HUES6 (cell line): Measurements from ENCODE around the gene ELMO1.

Source experiments
- H3K27ac ChIP-seq: 2 replicates; pipeline ENCODE4 v1.7.0; 2013; ENCODE audit warnings: low read depth, mild to moderate bottlenecking, low read length, inconsistent platforms
- H3K27me3 ChIP-seq: 2 replicates; pipeline ENCODE4 v1.6.1; 2013; ENCODE audit warnings: low read length; ENCODE audit not compliant: control insufficient read depth, insufficient read depth
- H3K36me3 ChIP-seq: 2 replicates; pipeline ENCODE4 v1.6.1; 2013; ENCODE audit warnings: low read length; ENCODE audit not compliant: control insufficient read depth, insufficient read depth
- H3K4me1 ChIP-seq: 2 replicates; pipeline ENCODE4 v1.6.1; 2013; ENCODE audit warnings: low read length; ENCODE audit not compliant: control insufficient read depth, insufficient read depth
- H3K4me3 ChIP-seq: 2 replicates; pipeline ENCODE4 v1.5.1; 2013; ENCODE audit warnings: low read depth, low read length
- H3K9ac ChIP-seq: one replicate; pipeline ENCODE4 v1.6.1; 2013; ENCODE audit warnings: mild to moderate bottlenecking, low read length
- H3K9me3 ChIP-seq: 2 replicates; pipeline ENCODE4 v1.6.1; 2013; ENCODE audit warnings: low read depth, low read length; ENCODE audit not compliant: control insufficient read depth, insufficient read depth

Gene ELMO1

GRCh38 chr7:37070471-37070870, 378.2 kb downstream of the ELMO1 start:
- no peaks in the 10 kb centered on the region for H3K36me3 ChIP-seq
- H3K4me1 ChIP-seq: no peaks in the 10 kb centered on the region
- no peaks in the 10 kb centered on the region for H3K27me3 ChIP-seq
- no peak overlapping the region for H3K4me3 ChIP-seq
- H3K9me3 ChIP-seq: no peaks in the 10 kb centered on the region
- H3K9ac ChIP-seq: no peak overlapping the region
- H3K27ac ChIP-seq: no peak overlapping the region

- Histone ChIP-seq H3K9me3 (no peaks in the 10 kb centered on the region), H3K27me3 (no peaks in the 10 kb centered on the region), H3K4me1 (no peaks in the 10 kb centered on the region), H3K9ac (no peak overlapping the region), H3K4me3 (no peak overlapping the region), H3K27ac (no peak overlapping the region), H3K36me3 (no peaks in the 10 kb centered on the region)
Measured at GRCh38 chr7:37070031-37070430, 378.6 kb downstream of the ELMO1 start.

GRCh38 chr7:37069336-37069735, 379.3 kb downstream of the ELMO1 start:
- H3K4me1 ChIP-seq: no peaks in the 10 kb centered on the region
- no peaks in the 10 kb centered on the region for H3K36me3 ChIP-seq
- H3K27ac ChIP-seq: no peak overlapping the region
- H3K9ac ChIP-seq: no peak overlapping the region
- H3K4me3 ChIP-seq: no peak overlapping the region
- H3K9me3 ChIP-seq: no peaks in the 10 kb centered on the region
- no peaks in the 10 kb centered on the region for H3K27me3 ChIP-seq

DNA sequence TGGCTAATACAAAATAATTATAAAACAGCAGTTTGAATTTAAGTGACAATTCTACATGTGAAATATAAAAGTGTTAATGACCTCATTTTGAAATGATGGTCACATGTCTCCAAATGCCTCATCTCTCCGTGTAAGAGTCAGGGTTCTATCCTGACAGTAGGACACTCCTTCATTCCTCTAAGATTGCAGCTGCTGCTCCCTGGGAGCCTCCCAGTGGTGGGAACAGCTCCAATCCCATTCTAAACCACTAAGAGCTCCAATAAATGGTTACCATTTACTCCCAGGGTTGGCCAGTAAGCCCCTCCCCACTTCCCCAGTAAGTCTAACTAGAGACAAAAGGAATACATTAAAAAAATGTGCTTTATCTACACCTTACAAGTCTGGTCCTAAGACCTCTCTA, 379.8 kb downstream of the ELMO1 start:
- Histone ChIP-seq H3K4me3 (no peak overlapping the region), H3K27ac (no peak overlapping the region), H3K27me3 (no peaks in the 10 kb centered on the region), H3K4me1 (no peaks in the 10 kb centered on the region), H3K9ac (no peak overlapping the region), H3K9me3 (no peaks in the 10 kb centered on the region), H3K36me3 (no peaks in the 10 kb centered on the region)

DNA sequence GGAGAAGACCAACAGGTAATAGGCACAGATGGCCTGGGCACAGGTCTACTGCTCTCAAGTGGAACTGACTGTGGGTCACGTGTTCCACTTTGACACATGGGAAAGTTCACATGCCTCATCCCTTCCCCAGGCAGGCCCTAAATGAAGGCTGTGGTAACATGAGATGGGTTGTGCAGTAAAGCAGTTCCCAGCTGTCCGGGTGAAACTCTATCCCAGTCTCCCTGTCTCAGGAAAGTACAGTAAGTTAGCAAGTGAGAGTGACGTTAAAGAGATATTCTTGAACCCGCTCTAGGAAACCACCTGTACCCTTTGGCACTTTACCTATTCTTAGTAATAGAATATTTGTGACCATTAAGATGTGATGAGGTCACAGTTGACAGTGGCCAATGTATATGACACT, 380.6 kb downstream of the ELMO1 start:
- Histone ChIP-seq H3K36me3 (no peaks in the 10 kb centered on the region), H3K27ac (no peak overlapping the region), H3K27me3 (no peaks in the 10 kb centered on the region), H3K9ac (no peak overlapping the region), H3K4me1 (no peaks in the 10 kb centered on the region), H3K4me3 (no peak overlapping the region), H3K9me3 (no peaks in the 10 kb centered on the region)

- Histone ChIP-seq H3K4me1 (no peaks in the 10 kb centered on the region), H3K27me3 (no peaks in the 10 kb centered on the region), H3K9ac (no peak overlapping the region), H3K4me3 (no peak overlapping the region), H3K9me3 (no peaks in the 10 kb centered on the region), H3K27ac (no peak overlapping the region), H3K36me3 (no peaks in the 10 kb centered on the region)
Measured at GRCh38 chr7:37065779-37066271, 382.8 kb downstream of the ELMO1 start.

DNA sequence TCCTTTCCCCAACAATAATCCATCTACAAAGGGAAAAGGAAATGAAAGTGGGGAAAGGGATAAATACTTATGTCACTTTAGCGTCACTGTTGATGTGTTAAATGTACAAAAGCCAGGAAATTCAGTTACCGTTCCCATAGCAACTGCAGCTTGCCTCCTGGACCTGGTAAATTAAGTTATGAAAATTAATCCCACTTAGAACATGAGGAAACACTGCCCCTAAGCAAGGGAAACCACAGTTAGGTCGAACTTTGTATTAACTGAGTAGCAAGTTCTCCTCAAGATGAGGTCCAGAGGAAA, 386.2 kb downstream of the ELMO1 start:
- Histone ChIP-seq H3K27me3 (no peaks in the 10 kb centered on the region), H3K4me1 (no peaks in the 10 kb centered on the region), H3K36me3 (no peaks in the 10 kb centered on the region), H3K9me3 (0 out of 2 replicates have a peak, but pooled peaks cover 6% of the 10 kb centered on the region), H3K9ac (no peak overlapping the region), H3K27ac (no peak overlapping the region), H3K4me3 (no peak overlapping the region)

GRCh38 chr7:37061849-37062559, 386.7 kb downstream of the ELMO1 start:
- Histone ChIP-seq H3K27me3 (no peaks in the 10 kb centered on the region), H3K4me3 (no peak overlapping the region), H3K4me1 (no peaks in the 10 kb centered on the region), H3K27ac (no peak overlapping the region), H3K36me3 (no peaks in the 10 kb centered on the region), H3K9ac (no peak overlapping the region), H3K9me3 (0 out of 2 replicates have a peak, but pooled peaks cover 6% of the 10 kb centered on the region)

DNA sequence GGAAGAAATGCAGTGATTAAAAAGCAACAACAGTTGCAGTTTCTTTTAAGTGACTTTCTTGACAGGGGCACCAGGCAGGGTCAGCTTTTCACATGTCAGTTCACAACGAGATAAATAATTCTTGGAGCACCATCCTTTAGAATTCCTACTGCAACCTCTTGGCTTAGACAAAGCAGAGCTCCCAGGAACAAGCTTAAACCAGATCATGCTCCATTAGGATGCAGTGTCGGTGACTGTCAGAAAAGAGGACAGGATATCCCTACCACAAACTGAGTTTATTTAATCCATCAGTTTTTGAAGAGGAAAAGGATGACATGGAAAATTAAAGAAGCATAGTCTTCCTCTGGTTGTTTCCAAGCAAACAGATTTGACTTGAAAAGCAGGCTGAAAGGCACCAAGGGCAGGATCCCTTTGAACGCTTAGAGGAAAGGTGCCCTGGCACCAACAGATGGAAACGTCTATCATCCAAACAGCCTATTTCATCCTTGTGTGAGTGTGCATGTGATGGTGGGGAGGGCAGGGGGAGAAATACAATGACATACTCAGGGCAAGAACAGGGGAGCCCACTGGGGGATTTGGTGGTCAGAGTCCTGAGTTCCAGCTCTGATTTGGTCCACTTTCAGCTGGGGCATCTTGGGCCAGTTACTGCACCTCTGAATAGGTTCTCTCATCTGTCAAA, 392.3 kb downstream of the ELMO1 start:
- no peaks in the 10 kb centered on the region for H3K27me3 ChIP-seq
- no peak overlapping the region for H3K4me3 ChIP-seq
- H3K27ac ChIP-seq: no peak overlapping the region
- H3K4me1 ChIP-seq: 0 out of 2 replicates have a peak, but pooled peaks cover 3% of the 10 kb centered on the region
- 0 out of 2 replicates have a peak, but pooled peaks cover 6% of the 10 kb centered on the region for H3K9me3 ChIP-seq
- no peak overlapping the region for H3K9ac ChIP-seq
- no peaks in the 10 kb centered on the region for H3K36me3 ChIP-seq

GRCh38 chr7:37054624-37055241, 393.9 kb downstream of the ELMO1 start:
- 0 out of 2 replicates have a peak, but pooled peaks cover 3% of the 10 kb centered on the region for H3K4me1 ChIP-seq
- H3K36me3 ChIP-seq: no peaks in the 10 kb centered on the region
- H3K27me3 ChIP-seq: no peaks in the 10 kb centered on the region

DNA sequence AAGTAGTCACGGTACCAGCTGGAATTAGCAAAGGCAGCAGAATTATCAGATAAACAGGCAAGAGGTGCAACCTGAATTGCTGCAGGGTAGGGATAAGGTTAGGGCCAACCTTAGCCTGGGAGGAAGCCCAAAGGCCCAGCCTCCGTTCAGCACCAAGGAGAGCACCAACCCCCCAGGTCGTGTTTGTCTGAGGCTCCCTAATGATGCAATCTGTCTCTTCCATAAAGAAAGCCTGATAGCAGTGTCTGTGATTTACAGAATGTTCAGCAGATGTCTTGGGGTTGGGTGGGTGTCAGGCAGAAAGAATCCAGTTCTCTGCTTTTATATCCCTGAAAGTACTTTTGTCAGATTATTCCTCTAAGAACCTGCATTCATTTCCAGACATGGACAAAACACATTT, 396.0 kb downstream of the ELMO1 start:
- H3K9me3 ChIP-seq: no peaks in the 10 kb centered on the region
- H3K4me3 ChIP-seq: no peak overlapping the region
- H3K27me3 ChIP-seq: no peaks in the 10 kb centered on the region
- no peak overlapping the region for H3K27ac ChIP-seq
- H3K36me3 ChIP-seq: no peaks in the 10 kb centered on the region
- H3K9ac ChIP-seq: no peak overlapping the region
- peaks cover 3% of the 10 kb centered on the region; the same call in 1 of the 2 replicates for H3K4me1 ChIP-seq

More at GRCh38 chr7:37054624-37055241, 393.9 kb downstream of the ELMO1 start:
- Histone ChIP-seq H3K27ac (no peak overlapping the region), H3K9me3 (0 out of 2 replicates have a peak, but pooled peaks cover 6% of the 10 kb centered on the region), H3K9ac (no peak overlapping the region), H3K4me3 (no peak overlapping the region)
